Measurements from ENCODE around the gene KLHL22. TPM values are rescaled to one million over a fixed set of nuclear protein-coding genes. Genes with fewer than 3 reads are reported as not detected.
A peak's percentile ranks its signal among the peaks of the same experiment; 100 is the strongest.
"Not testable (repeated sequence)": the region's sequence is repeated elsewhere in the genome, so short reads cannot be mapped to it uniquely, and the experiment has no call there.

Gene KLHL22
- 12.0 TPM for polyA plus RNA-seq (2012; ENCODE audit: low read depth, missing spikeins)

DNA sequence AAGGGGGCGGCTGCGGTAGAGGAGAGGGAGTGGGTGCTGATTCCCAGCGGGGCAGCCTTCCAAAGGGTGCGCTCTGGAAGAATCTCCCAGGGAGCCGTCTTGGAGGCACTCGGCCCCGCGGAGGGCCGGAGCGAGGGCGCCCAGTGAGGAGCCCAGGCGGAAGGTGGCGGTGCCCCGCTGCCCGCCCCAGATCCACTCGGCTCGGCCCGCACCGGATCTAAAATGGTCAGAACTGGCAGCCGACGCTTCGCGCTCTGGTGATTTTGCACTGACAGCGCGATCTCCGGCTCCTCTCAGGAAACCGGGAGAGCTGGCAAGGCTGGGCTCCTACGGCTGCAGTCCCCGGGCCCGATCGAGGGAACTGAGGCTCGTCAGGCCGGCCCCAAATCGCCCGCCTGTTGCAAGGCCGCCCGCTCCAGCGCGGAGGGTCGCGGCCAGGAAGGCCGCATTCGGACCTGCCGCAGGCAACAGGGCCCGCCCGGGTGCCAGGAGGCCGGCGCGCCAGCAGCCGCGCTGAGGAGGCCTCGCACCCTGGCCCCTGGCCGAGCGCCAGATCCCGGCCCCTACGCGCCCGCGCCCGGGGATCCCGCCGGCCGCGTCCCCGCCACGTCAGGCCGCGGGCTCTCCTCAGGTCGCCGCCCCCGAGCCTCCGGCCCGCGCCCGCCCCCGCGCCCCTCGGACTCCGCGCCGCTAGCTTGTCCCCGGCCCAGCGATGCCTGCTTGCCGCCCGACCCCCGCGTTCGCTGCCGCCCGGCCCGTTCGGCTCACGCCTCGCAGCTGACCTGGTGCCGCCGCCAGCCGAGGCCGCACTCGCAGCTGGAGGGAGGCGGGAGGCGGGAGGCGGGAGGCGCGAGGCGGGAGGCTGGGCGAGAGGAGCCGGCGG, at the start of gene KLHL22:
Gene KLHL22 (minus strand): TSS at position 818 of the 883 bp plus-strand sequence. CDS start 6,584 bp downstream, outside the sequence.
- DNase-seq (ENCODE audit: insufficient read length, low spot score), result peak; percentile 57
- no peak for TF ChIP-seq SPI1 (IDR thresholded peaks at IDR 0.05; ENCODE audit: low read depth, low read length)
- TF ChIP-seq PAX5 (IDR thresholded peaks at IDR 0.05; ENCODE audit: insufficient read depth, low read length, severe bottlenecking), result peak; percentile 80
- no peak; the same call in none of the 2 replicates for TF ChIP-seq POLR2A (IDR thresholded peaks at IDR 0.05; ENCODE audit: low read depth, low read length)
- FAIRE-seq, result no peak

DNA sequence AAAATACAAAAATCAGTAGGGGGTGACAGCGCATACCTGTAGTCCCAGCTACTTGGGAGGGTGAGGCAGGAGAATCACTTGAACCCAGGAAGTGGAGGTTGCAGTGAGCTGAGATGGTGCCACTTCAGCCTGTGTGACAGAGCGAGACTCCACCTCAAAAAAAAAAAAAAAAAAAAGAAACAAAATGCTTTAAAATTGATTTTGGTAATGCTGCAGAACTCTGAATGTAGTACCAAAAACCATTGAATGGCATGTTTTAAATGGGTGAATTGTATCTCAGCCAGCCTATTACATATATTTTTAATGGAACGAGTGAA, 49.7 kb upstream of the KLHL22 start:
- DNase-seq (ENCODE audit: insufficient read length, low spot score); FAIRE-seq: not testable (repeated sequence)

DNA sequence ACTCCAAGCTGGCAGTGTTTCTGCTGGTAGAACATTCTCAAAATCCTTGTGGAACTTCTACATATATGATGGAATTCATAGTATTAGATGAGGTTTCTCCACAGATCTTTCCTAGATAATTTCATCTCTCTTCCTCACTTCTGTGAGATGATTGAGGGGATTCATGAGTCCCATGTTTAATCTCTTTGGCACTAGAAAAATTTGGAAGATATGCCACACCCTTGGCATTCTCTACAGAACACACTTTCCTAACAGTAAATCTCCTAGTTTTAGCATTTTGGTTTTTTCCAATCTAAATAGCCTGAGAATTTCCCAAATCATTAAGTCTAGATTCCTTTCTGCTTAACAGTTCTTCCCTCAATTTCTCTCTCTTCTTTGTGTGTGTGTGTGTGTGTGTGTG, 47.1 kb upstream of the KLHL22 start:
- DNase-seq (ENCODE audit: insufficient read length, low spot score), result no peak
- no peak for FAIRE-seq
- TF ChIP-seq POU2F2 (IDR thresholded peaks at IDR 0.05; ENCODE audit: low read depth, low read length) (no peak), PAX5 (IDR thresholded peaks at IDR 0.05; ENCODE audit: insufficient read depth, low read length, severe bottlenecking) (no peak), TAF1 (IDR thresholded peaks at IDR 0.05; ENCODE audit: low read depth, low read length) (no peak), SPI1 (IDR thresholded peaks at IDR 0.05; ENCODE audit: low read depth, low read length) (no peak), POLR2AphosphoS5 (IDR thresholded peaks at IDR 0.05; ENCODE audit: low read depth, low read length) (no peak), POLR2A (IDR thresholded peaks at IDR 0.05; ENCODE audit: low read depth, low read length) (no peak)

DNA sequence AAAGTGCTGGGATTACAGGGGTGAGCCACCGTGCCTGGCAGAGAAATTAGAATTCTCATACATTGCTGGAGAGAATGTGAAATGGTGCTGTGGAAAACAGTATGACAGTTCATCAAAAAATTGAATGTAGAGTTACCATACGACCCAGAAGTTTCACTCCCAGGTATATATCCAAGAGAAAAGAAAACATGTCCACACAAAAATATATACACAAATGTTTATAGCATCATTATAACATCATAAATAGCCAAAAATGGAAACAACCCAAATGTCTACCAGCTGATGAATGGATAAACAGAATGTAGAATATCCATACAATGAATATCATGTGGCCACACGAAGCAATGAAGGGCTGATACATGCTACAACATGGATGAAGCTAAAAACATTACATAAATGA, 46.5 kb upstream of the KLHL22 start:
- no peak for DNase-seq (ENCODE audit: insufficient read length, low spot score)
- TF ChIP-seq TAF1 (IDR thresholded peaks at IDR 0.05; ENCODE audit: low read depth, low read length), result no peak
- no peak for TF ChIP-seq POU2F2 (IDR thresholded peaks at IDR 0.05; ENCODE audit: low read depth, low read length)
- no peak for TF ChIP-seq POLR2A (IDR thresholded peaks at IDR 0.05; ENCODE audit: low read depth, low read length)
- TF ChIP-seq POLR2AphosphoS5 (IDR thresholded peaks at IDR 0.05; ENCODE audit: low read depth, low read length), result no peak
- no peak for TF ChIP-seq SPI1 (IDR thresholded peaks at IDR 0.05; ENCODE audit: low read depth, low read length)
- no peak for TF ChIP-seq PAX5 (IDR thresholded peaks at IDR 0.05; ENCODE audit: insufficient read depth, low read length, severe bottlenecking)
- FAIRE-seq, result no peak

GRCh38 chr22:20538875-20539274, 43.3 kb upstream of the KLHL22 start:
- not testable (repeated sequence) for FAIRE-seq; DNase-seq (ENCODE audit: insufficient read length, low spot score)

DNA sequence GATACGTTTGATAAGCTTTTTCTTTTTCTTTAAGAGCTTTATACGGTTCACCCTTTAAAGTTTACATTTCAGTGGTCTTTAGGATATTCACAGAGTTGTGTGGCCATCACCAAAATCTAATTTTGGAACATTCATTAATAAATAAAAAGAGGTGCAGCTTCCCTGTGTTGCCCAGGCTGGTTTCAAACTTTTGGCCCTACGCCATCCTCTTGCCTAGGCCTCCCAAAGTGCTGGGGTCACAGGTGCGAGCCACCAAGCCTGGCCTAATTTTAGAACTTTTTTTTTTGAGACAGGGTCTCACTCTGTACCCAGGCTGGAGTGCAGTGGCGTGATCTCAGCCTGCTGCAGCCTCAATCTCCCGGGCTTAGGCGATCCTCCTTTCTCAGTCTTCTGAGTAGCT, 42.4 kb upstream of the KLHL22 start:
- no peak for FAIRE-seq
- TF ChIP-seq POLR2A (IDR thresholded peaks at IDR 0.05; ENCODE audit: low read depth, low read length) (no peak), PAX5 (IDR thresholded peaks at IDR 0.05; ENCODE audit: insufficient read depth, low read length, severe bottlenecking) (no peak), SPI1 (IDR thresholded peaks at IDR 0.05; ENCODE audit: low read depth, low read length) (no peak), POU2F2 (IDR thresholded peaks at IDR 0.05; ENCODE audit: low read depth, low read length) (no peak), POLR2AphosphoS5 (IDR thresholded peaks at IDR 0.05; ENCODE audit: low read depth, low read length) (no peak), TAF1 (IDR thresholded peaks at IDR 0.05; ENCODE audit: low read depth, low read length) (no peak)
- no peak for DNase-seq (ENCODE audit: insufficient read length, low spot score)

GRCh38 chr22:20537325-20537756, 41.7 kb upstream of the KLHL22 start:
- no peak for DNase-seq (ENCODE audit: insufficient read length, low spot score)
- TF ChIP-seq TAF1 (IDR thresholded peaks at IDR 0.05; ENCODE audit: low read depth, low read length) (no peak), SPI1 (IDR thresholded peaks at IDR 0.05; ENCODE audit: low read depth, low read length) (no peak), POLR2A (IDR thresholded peaks at IDR 0.05; ENCODE audit: low read depth, low read length) (no peak), PAX5 (IDR thresholded peaks at IDR 0.05; ENCODE audit: insufficient read depth, low read length, severe bottlenecking) (no peak), POLR2AphosphoS5 (IDR thresholded peaks at IDR 0.05; ENCODE audit: low read depth, low read length) (no peak), POU2F2 (IDR thresholded peaks at IDR 0.05; ENCODE audit: low read depth, low read length) (no peak)
- no peak for FAIRE-seq

GRCh38 chr22:20536590-20537324, 41.2 kb upstream of the KLHL22 start:
- TF ChIP-seq PAX5 (IDR thresholded peaks at IDR 0.05; ENCODE audit: insufficient read depth, low read length, severe bottlenecking) (no peak), POU2F2 (IDR thresholded peaks at IDR 0.05; ENCODE audit: low read depth, low read length) (no peak), POLR2A (IDR thresholded peaks at IDR 0.05; ENCODE audit: low read depth, low read length) (no peak), POLR2AphosphoS5 (IDR thresholded peaks at IDR 0.05; ENCODE audit: low read depth, low read length) (no peak), SPI1 (IDR thresholded peaks at IDR 0.05; ENCODE audit: low read depth, low read length) (no peak), TAF1 (IDR thresholded peaks at IDR 0.05; ENCODE audit: low read depth, low read length) (no peak)
- DNase-seq (ENCODE audit: insufficient read length, low spot score) (no peak), FAIRE-seq (no peak)

DNA sequence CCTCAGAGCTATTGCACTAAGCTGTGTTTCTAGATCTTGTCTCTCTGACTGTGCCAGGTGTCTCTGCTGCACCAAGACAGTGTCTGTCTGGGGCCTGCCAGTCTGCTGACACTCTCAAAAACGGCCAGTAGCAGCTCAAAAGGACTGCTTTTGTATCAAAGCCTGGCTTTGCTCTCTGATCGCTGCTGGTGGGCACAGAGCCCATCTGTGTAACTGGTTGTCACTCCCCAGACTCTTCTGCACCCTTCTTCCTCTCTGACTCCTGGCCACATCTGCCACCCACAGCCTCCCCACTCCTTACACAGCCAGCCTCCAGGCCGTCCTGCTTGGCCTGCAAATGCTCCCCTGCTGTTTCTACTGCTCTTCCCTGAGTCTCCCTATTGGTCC, 38.3 kb upstream of the KLHL22 start:
- no peak for TF ChIP-seq PAX5 (IDR thresholded peaks at IDR 0.05; ENCODE audit: insufficient read depth, low read length, severe bottlenecking)
- TF ChIP-seq POLR2AphosphoS5 (IDR thresholded peaks at IDR 0.05; ENCODE audit: low read depth, low read length), result no peak
- no peak for TF ChIP-seq SPI1 (IDR thresholded peaks at IDR 0.05; ENCODE audit: low read depth, low read length)
- TF ChIP-seq POLR2A (IDR thresholded peaks at IDR 0.05; ENCODE audit: low read depth, low read length), result no peak
- TF ChIP-seq POU2F2 (IDR thresholded peaks at IDR 0.05; ENCODE audit: low read depth, low read length), result no peak
- no peak for TF ChIP-seq TAF1 (IDR thresholded peaks at IDR 0.05; ENCODE audit: low read depth, low read length)
- no peak for DNase-seq (ENCODE audit: insufficient read length, low spot score)
- no peak for FAIRE-seq
